ENCODE measurements around the gene BTBD1. TPM values are rescaled to one million over a fixed set of nuclear protein-coding genes. Genes with fewer than 3 reads are reported as not detected.
"Not testable (repeated sequence)": the region's sequence is repeated elsewhere in the genome, so short reads cannot be mapped to it uniquely, and the experiment has no call there.

BTBD1 gene
- total RNA-seq, 1 donor from 2014 or later = 47.6 TPM

DNA sequence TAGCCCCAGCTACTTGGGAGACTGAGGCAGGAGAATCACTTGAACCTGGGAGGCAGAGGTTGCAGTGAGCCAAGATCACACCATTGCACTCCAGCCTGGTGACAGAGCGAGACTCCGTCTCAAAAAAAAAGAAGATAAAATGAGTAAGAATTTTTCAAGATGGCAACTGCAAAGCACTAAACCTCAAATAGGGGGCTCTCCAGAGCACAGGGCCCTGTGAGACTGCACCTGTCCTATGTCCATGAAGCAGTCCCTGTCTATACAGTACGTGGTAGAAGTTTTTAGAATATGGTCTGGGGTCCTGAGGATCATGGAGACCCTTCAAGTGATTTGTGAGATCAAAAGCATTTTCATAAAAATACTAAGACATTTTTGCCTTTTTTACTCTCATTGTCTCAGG, 18.4 kb upstream of the BTBD1 start:
- TF ChIP-seq, protein P1, sequence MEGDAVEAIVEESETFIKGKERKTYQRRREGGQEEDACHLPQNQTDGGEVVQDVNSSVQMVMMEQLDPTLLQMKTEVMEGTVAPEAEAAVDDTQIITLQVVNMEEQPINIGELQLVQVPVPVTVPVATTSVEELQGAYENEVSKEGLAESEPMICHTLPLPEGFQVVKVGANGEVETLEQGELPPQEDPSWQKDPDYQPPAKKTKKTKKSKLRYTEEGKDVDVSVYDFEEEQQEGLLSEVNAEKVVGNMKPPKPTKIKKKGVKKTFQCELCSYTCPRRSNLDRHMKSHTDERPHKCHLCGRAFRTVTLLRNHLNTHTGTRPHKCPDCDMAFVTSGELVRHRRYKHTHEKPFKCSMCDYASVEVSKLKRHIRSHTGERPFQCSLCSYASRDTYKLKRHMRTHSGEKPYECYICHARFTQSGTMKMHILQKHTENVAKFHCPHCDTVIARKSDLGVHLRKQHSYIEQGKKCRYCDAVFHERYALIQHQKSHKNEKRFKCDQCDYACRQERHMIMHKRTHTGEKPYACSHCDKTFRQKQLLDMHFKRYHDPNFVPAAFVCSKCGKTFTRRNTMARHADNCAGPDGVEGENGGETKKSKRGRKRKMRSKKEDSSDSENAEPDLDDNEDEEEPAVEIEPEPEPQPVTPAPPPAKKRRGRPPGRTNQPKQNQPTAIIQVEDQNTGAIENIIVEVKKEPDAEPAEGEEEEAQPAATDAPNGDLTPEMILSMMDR (conservative IDR thresholded peaks at IDR 0.05; ENCODE audit: low read depth, low read length) = peak; percentile 11
- H3K4me3 ChIP-seq (ENCODE audit: low read depth, low read length) = not testable (repeated sequence)

DNA sequence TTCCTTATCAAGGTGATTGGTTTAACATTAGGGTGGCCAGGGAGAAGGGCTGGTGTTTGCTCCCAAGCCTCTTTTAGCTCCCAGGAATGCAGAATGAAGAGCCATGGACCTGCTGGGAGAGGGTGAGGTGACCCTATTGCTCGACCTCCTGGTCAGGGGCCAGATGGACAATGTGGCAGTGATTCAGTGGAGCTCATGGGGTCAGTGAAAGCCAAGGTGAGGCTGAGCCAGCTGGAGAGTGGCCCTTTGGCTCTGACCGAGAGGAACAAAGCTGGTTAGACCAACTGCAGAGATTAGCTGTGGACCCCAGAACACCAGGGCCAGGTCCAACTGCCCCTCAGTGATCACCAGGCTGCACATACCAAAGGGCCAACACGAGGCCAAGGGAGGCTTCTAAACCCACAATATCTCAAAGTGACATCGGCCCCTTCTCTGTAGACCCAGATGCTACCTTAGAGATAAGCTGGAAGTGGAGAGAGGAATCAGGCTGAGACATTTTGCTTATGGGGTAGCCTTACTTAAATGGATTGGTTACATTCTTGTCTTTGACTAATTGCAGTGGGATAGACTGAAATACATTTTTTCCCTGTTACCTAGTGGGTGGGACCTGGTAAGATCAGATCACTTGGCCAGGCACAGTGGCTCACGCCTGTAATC, 15.8 kb upstream of the BTBD1 start:
- TF ChIP-seq, protein P1 (conservative IDR thresholded peaks at IDR 0.05; ENCODE audit: low read depth, low read length) = no peak
- no peak overlapping the region for H3K4me3 ChIP-seq (ENCODE audit: low read depth, low read length)
- DNase-seq (ENCODE audit: low read depth) = no peak

More for the DNA sequence above, 18.4 kb upstream of the BTBD1 start:
- DNase-seq (ENCODE audit: low read depth) = not testable (repeated sequence)

DNA sequence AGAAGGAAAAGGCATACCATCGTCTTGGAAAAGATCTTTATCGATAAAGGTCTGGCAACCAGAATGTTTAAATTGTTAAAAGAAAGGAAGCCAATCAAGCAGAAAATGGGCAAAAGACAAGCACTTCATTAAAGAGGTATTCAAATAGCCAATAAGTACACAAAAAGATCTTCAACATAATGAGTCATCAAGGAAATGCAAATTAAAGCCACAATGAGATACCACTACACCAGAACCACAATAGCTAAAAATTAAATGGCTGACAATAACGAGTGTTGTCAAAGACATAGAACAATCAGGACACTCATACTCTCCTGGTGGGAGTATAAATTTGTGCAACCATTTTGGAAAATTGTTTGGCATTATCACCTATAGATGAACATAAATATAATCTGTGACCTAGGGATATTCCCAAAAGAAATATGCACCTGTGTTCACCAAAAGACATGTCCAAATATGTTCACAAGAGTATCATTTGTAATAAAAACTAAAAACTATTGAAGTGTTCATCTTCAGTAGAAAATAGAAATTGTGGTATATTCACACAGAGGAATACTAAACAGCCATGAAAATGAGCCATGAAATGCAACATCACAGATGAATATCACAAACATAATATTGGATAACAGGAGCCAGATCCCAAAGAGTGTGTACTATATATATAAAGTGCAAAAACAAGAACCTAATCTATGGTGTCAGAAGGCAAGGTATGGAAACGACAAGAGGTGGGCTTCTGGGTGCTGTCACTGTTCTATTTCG, 14.4 kb upstream of the BTBD1 start:
- no peak for DNase-seq (ENCODE audit: low read depth)
- H3K4me3 ChIP-seq (ENCODE audit: low read depth, low read length) = no peak overlapping the region
- TF ChIP-seq, protein P1 (conservative IDR thresholded peaks at IDR 0.05; ENCODE audit: low read depth, low read length) = no peak

DNA sequence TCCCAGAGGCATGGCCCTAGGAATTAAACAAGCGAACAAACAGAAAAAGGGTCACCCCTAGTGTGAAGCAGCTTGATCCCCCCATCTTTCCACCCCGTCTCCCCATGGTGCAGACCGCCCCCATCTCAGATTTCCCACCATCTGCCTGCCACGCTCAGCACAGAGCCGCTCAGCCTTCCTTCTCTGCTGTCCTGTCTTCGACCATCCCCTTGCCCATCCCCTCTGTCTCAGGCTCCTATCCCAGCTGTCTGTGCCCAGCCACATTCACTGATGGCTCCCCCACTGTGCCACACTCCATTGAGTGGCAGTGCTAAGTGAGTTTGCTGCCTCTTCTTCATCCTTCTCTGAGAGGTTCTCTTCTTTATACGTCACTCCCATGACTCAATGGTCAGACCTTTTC, 11.7 kb upstream of the BTBD1 start:
- TF ChIP-seq, protein P1 (conservative IDR thresholded peaks at IDR 0.05; ENCODE audit: low read depth, low read length) = no peak
- H3K4me3 ChIP-seq (ENCODE audit: low read depth, low read length) = no peak overlapping the region
- no peak for DNase-seq (ENCODE audit: low read depth)

DNA sequence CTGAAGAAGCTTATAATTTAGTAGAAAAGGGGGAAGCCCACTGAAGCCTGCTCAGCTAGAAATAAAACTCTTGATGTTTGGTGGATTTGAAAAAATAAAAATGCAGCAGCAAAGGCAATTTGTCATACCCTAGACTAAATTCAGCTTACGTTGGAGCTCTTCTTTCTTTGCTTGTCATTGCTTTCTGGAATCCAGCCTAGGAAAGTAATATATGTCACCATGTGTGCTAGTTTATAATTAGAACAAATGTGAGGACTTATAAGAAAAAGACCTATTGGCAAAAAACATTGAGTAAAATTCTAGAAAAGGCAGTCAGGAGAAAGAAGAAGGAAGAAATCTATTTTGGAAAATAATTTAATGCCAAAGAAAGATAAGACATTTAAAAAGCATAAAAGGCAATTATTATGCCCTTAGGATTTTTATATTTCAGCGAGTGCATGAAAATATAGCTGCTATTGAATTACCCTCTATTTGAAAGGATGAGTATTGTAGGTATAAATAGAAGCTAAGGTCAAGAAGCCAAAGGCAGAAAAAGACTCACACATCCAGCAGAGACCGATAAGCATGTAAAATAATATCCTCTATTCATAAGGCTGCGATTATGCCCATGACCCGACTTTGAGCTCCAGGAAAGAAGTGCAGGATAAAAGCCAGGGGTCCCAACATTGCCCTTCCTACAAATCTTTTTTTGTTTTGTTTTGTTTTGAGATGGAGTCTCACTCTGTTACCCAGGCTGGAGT, 10.6 kb upstream of the BTBD1 start:
- H3K4me3 ChIP-seq (ENCODE audit: low read depth, low read length) = no peak overlapping the region
- TF ChIP-seq, protein P1 (conservative IDR thresholded peaks at IDR 0.05; ENCODE audit: low read depth, low read length) = no peak
- no peak for DNase-seq (ENCODE audit: low read depth)

DNA sequence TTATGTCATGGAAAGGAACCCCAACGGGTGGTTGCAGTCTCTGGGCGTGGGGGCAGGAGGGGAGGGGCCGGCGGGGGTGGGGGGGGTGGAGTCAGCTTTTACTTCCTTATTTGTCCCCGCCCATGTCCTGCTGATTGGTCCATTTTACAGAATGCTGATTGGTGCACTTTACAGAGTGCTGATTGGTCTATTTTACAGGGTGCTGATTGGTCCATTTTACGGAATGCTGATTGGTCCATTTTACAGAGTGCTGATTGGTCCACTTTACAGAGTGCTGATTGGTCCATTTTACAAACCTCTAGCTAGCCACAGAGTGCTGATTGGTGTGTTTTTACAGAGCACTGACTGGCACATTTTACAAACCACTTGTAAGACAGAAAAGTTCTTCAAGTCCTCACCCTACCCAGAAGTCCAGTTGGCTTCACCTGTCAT, 2.2 kb upstream of the BTBD1 start:
- H3K4me3 ChIP-seq (ENCODE audit: low read depth, low read length); DNase-seq (ENCODE audit: low read depth): not testable (repeated sequence)

DNA sequence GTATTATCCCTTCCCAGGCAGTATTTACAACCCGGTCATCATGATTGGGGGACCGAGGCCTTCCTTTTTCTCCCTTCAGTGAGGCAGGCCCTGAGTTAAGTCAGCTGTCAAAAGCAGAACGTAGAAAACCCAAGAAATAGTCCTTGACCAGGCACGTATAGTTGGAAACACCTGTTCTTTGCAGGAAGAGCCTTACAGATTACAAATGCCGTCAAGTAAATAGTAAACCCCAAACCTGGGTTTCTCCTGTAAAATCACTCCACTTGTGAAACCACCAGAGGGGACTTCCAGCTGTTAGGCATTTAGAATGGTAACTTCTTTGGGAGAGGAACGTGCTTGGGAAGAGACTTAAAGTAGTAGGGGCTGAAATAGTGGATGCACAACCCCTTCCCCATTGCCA, 1.0 kb upstream of the BTBD1 start:
- DNase-seq (ENCODE audit: low read depth) = no peak
- TF ChIP-seq, protein P1 (conservative IDR thresholded peaks at IDR 0.05; ENCODE audit: low read depth, low read length) = no peak
- H3K4me3 ChIP-seq (ENCODE audit: low read depth, low read length) = no peak overlapping the region
